Heart left ventricle (tissue), 16 donors: ENCODE results near the gene ZFYVE19. TPM values are rescaled to one million over a fixed set of nuclear protein-coding genes. Genes with fewer than 3 reads are reported as not detected.
A peak's percentile ranks its signal among the peaks of the same experiment; 100 is the strongest.

Source experiments
- ATAC-seq, 4 donors: fragments of 200-7000 bp; cut with Tn5 transposase; one replicate each; pipeline ENCODE4 v1.9.1; 2020 to 2022; ENCODE audit warnings: moderate library complexity in 4 of 4, mild to moderate bottlenecking in 3 of 4, moderate number of reproducible peaks in 1 of 4
- DNase-seq, 5 donors: peaks; one replicate each; pipeline ENCODE4 v3.0.0-alpha.2; 2020
- H3K27ac ChIP-seq, 12 donors: fragments of 200-600 bp; sonication (generic) in 4 of 12; one replicate each; pipeline versions ENCODE4 v1.5.0 to v1.8.0; 2016 to 2022; ENCODE audit warnings: mild to moderate bottlenecking in 2 of 12
- H3K27me3 ChIP-seq, 9 donors: fragments of 200-600 bp; sonication (generic) in 2 of 9; one replicate each; pipeline versions ENCODE4 v1.5.1 to v1.8.0; 2016 to 2022; ENCODE audit warnings: mild to moderate bottlenecking in 3 of 9
- H3K36me3 ChIP-seq, 9 donors: fragments of 200-600 bp; sonication (generic) in 2 of 9; one replicate each; pipeline versions ENCODE4 v1.5.0 to v1.8.0; 2018 to 2022; ENCODE audit warnings: mild to moderate bottlenecking in 2 of 9
- H3K4me1 ChIP-seq, 12 donors: fragments of 200-600 bp; sonication (generic) in 4 of 12; one replicate each; pipeline versions ENCODE4 v1.5.0 to v1.8.0; 2016 to 2022; ENCODE audit warnings: mild to moderate bottlenecking in 3 of 12
- H3K4me3 ChIP-seq, 12 donors: fragments of 200-600 bp; sonication (generic) in 4 of 12; one replicate each; pipeline versions ENCODE4 v1.5.0 to v1.8.0; 2017 to 2022; ENCODE audit warnings: mild to moderate bottlenecking in 9 of 12, moderate library complexity in 4 of 12
- H3K9me3 ChIP-seq, 12 donors: fragments of 200-600 bp; sonication (generic) in 4 of 12; one replicate each; pipeline versions ENCODE4 v1.5.0 to v1.8.0; 2016 to 2022; ENCODE audit warnings: mild to moderate bottlenecking in 1 of 12
- CTCF ChIP-seq, 12 donors: fragments of 200-600 bp; sonication (generic) in 4 of 12; IDR thresholded peaks; one replicate each; pipeline versions ENCODE4 v1.5.0 to v1.8.0; 2018 to 2022; ENCODE audit warnings: antibody characterized with exemption in 12 of 12, mild to moderate bottlenecking in 5 of 12
- POLR2A ChIP-seq, 2 donors: fragments of 450-650 bp; IDR thresholded peaks; one replicate each; pipeline ENCODE4 v1.6.1; 2017; ENCODE audit warnings: antibody characterized with exemption in 2 of 2, mild to moderate bottlenecking in 2 of 2, moderate library complexity in 2 of 2
- WGBS, 4 donors: extraction: QIAGEN DNeasy Blood & Tissue Kit in 2 of 4; methylation state at CpG; one replicate each; pipeline versions ENCODE4 v1.1.5 to v1.1.7; 2013 to 2018; 5-methylcytosine and 5-hydroxymethylcytosine counted together
- intact Hi-C, 10 donors: fragments of 100-400 bp; cut with DNase I; formaldehyde crosslinking; loops; one replicate each; pipeline versions ENCODE4 v1.11.1 to v1.14.2; 2022
- polyA plus RNA-seq, 2 donors: library from polyadenylated mRNA; stranded (reverse); fragments of 200-250 nt; gene quantifications; one replicate each; pipeline ENCODE4 v1.2.3, GENCODE V29; 2013
- total RNA-seq, 9 donors: library from RNA; depleted of rRNA in 2 of 9; stranded (reverse); fragments of >200 nt in 2 of 9; fragmentation: NEBNext Ultra II Directional in 3 of 9; extraction: Animal tissue kit (Norgen Biotek cat#: 25700) in 3 of 9; gene quantifications; one replicate each; pipeline versions ENCODE4 v1.1.0 to v1.2.4, GENCODE V29; 2016 to 2023
- donor health status: ischemic (EF 13 %, LVEDD 7.1; RV severe dilation, severe dysfunction).
- donor health status: healthy with polysubstance abuse.
- donor health status: DM: no; HTN: yes; CAD: no.
- donor health status: DM: no; HTN: no; CAD: no.
- donor health status: ischemic (EF 25% LVEDD 6.9; RV normal size, moderate dysfunction).
- donor health status: ischemic (EF 25% LVEDD 5.7; RV mildly dilated, moderate dysfunction).
- donor health status: healthy.
- donor health status: DM: yes; HTN: yes; CAD: no.
- donor health status: ischemic (EF 35%, LVEDD 5.7; RV mildly dilated, moderate dysfunction).
- donor health status: nonischemic (EF 11% LVEDD 7.7; RV severe dilation, severe dysfunction).
- donor health status: DM: yes; HTN: yes; CAD: no.
- donor health status: PGD.
- donor health status: ischemic (EF 29% LVEDD 5.4; RV normal size, mild dysfunction).
- donor health status: nonischemic (EF 23%, LVEDD 6.1; RV moderate dilation, normal function).

Gene ZFYVE19
- total and polyA plus RNA-seq, 11 donors = 10.5 to 27.1 (median 18.8) TPM

- H3K27ac ChIP-seq = no peak overlapping the region
These were observed 31.0 kb upstream of the ZFYVE19 start for GRCh38 chr15:40775740-40776536.

GRCh38 chr15:40776537-40777141 lies 30.2 kb upstream of the ZFYVE19 start:
- H3K4me3 ChIP-seq = no peak overlapping the region
- no peaks in the 10 kb centered on the region for H3K27me3 ChIP-seq
- no peaks in the 10 kb centered on the region for H3K9me3 ChIP-seq
- DNase-seq (no peak), ATAC-seq (peak in 1 of 4 donors; percentile 32)
- WGBS, 4 donors = 83 to 86% (median 86%) methylated on average over 11 of the region's 11 CpGs
- H3K4me1 ChIP-seq = peaks cover 0 to 8% (median 0%) of the 10 kb centered on the region in 12 donors
- peaks cover 2 to 86% (median 83%) of the 10 kb centered on the region in 9 donors for H3K36me3 ChIP-seq
- TF ChIP-seq CTCF (IDR thresholded peaks at IDR 0.05) (no peak), POLR2A (IDR thresholded peaks at IDR 0.05) (no peak)
- no peak overlapping the region for H3K27ac ChIP-seq
- intact Hi-C loops = no loop called here

More at GRCh38 chr15:40775740-40776536, 31.0 kb upstream of the ZFYVE19 start:
- H3K4me1 ChIP-seq = peaks cover 0 to 8% (median 0%) of the 10 kb centered on the region in 12 donors
- peaks cover 2 to 93% (median 84%) of the 10 kb centered on the region in 9 donors for H3K36me3 ChIP-seq
- intact Hi-C loops = no loop called here
- WGBS, 4 donors = 91 to 96% (median 95%) methylated on average over 13 to 14 of the region's 14 CpGs
- no peaks in the 10 kb centered on the region for H3K9me3 ChIP-seq
- H3K27me3 ChIP-seq = no peaks in the 10 kb centered on the region
- ATAC-seq = no peak
- no peak overlapping the region for H3K4me3 ChIP-seq
- TF ChIP-seq POLR2A (IDR thresholded peaks at IDR 0.05) = no peak
- no peak for DNase-seq

GRCh38 chr15:40782609-40783227 lies 24.2 kb upstream of the ZFYVE19 start:
- WGBS, 4 donors = 64 to 89% (median 70%) methylated on average over 7 to 8 of the region's 8 CpGs
- TF ChIP-seq CTCF (IDR thresholded peaks at IDR 0.05) (peak; percentile 16 to 59 (median 48)), POLR2A (IDR thresholded peaks at IDR 0.05) (no peak)
- DNase-seq (peak in 2 of 5 donors; percentile 43 to 51), ATAC-seq (peak in 3 of 4 donors; percentile 68 to 76 (median 75))
- Histone ChIP-seq H3K27me3 (no peaks in the 10 kb centered on the region), H3K27ac (no peak overlapping the region), H3K9me3 (no peaks in the 10 kb centered on the region), H3K4me1 (peaks cover 0 to 16% (median 9%) of the 10 kb centered on the region in 12 donors), H3K36me3 (peaks cover 0 to 28% (median 23%) of the 10 kb centered on the region in 9 donors), H3K4me3 (no peak overlapping the region)
- intact Hi-C loops = loop anchor here in 2 of 10 donors (2.0 to 5.0 kb wide), 3 partner anchors 104 to 264 kb away; no protein-coding TSS in a partner anchor

GRCh38 chr15:40785164-40785563 lies 21.7 kb upstream of the ZFYVE19 start:
- H3K27me3 ChIP-seq = no peaks in the 10 kb centered on the region
- ATAC-seq (no peak), DNase-seq (no peak)
- no peaks in the 10 kb centered on the region for H3K9me3 ChIP-seq
- H3K36me3 ChIP-seq = peaks cover 0 to 4% (median 0%) of the 10 kb centered on the region in 9 donors
- intact Hi-C loops = no loop called here
- no peak for TF ChIP-seq CTCF (IDR thresholded peaks at IDR 0.05)
- no peak for TF ChIP-seq POLR2A (IDR thresholded peaks at IDR 0.05)
- H3K4me1 ChIP-seq = peaks cover 0 to 25% (median 13%) of the 10 kb centered on the region in 12 donors
- no peak overlapping the region for H3K27ac ChIP-seq
- WGBS, 4 donors = 65 to 71% (median 70%) methylated on average over 3 of the region's 3 CpGs
- no peak overlapping the region for H3K4me3 ChIP-seq
